ENCODE measurements around the gene SLC12A8.

Gene SLC12A8

GRCh38 chr3:125137358-125138033 is 75.1 kb downstream of the SLC12A8 start:
- DNase-seq (ENCODE audit: low read depth): no peak

DNA sequence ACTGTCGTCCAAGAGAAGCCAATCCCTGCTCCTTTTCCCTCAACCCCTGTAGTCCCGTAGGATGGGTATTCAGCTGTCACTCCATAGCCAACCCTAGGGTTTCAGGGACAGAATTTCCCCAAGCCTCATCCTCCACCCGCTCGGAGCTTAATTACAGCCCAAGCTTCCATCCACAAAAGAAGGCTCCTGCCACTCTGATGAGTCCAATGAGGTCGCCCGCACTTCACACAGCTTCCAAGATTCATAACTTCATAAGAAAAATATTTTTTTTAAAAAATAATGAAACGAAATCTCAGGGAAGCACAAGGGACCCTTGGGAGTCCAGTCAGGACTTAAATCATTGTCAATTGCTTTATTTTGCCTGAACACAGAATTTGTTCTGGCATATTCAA is 75.6 kb downstream of the SLC12A8 start:
- DNase-seq (ENCODE audit: low read depth): no peak

DNA sequence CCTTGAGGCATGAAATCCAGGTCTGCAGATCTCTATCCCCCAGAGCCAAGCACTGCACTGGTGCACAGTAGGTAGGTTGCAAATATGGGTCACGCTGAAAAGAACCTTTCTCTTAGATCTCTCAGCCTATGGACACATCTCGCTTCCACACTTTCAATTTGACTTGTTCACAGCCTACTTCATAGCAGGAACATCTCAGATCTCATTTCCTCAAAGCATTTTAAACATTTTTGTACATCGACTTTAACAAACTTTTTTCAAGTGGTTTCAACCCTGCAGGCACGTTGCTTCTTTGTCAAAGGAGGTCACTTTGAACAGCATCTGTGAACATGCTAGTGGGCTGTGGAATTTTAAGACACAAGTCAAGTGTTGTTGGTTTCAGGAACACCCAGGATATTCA is 76.0 kb downstream of the SLC12A8 start:
- no peak for DNase-seq (ENCODE audit: low read depth)

- DNase-seq (ENCODE audit: low read depth): no peak
These were observed 77.6 kb downstream of the SLC12A8 start for GRCh38 chr3:125134952-125135351.

- no peak for DNase-seq (ENCODE audit: low read depth)
These were observed 79.7 kb downstream of the SLC12A8 start for GRCh38 chr3:125132815-125133214.

GRCh38 chr3:125129512-125129997 is 83.0 kb downstream of the SLC12A8 start:
- no peak for DNase-seq (ENCODE audit: low read depth)

DNA sequence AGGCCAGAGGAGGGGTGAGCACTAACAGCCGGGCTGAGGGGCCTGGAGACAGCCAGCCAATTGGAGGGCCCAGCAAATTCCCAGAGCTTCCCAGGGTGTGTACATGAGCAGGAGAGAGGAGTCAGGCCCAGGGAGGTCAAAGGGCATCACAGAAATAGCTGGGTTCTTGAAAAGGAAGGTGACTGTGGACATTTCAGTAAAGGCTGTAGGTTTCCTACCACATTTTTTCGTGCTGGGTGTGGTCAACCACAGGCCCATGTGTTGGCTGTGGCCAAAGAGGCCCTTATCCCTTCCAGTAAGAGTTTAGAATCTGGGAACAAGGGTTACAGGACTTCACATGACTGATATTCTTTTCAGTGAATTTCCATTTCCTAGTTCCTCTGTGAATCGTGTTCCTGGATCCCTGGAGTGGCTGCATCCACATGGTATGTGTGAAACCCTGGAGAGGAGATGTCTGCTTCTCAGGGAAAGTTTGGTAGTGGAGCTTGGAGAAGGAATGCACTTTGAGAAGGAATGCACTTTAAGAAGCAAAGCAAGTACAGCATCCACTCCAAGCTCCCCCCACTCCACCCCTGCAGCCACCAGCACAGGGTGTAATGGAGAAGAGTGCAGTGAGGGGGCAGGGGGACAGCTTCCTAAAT is 83.6 kb downstream of the SLC12A8 start:
- DNase-seq (ENCODE audit: low read depth): no peak

DNA sequence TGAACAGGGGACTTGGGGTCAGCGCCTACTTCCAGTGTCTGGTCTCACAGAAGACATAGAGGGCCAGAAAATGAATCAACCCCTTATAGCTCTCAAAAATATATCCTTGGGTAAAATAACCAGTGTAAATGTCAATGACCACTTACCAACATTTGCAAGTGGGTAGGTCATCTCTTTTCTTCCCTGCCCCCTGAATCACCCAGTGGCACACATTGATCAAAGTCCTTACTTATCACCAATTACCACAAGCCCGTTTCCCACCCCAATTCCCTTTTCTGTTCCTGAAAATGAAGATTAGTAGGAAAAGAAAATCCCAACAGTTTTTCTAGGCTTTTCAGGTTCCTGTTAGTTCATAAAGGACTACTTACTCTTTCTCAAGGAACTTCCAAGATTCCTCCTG is 86.2 kb downstream of the SLC12A8 start:
- no peak for DNase-seq (ENCODE audit: low read depth)

- no peak for DNase-seq (ENCODE audit: low read depth)
These were observed 86.7 kb downstream of the SLC12A8 start for GRCh38 chr3:125125821-125126245.

GRCh38 chr3:125123451-125124305 is 88.9 kb downstream of the SLC12A8 start:
- no peak for DNase-seq (ENCODE audit: low read depth)

GRCh38 chr3:125121246-125122010 is 91.1 kb downstream of the SLC12A8 start:
- DNase-seq (ENCODE audit: low read depth): no peak

DNA sequence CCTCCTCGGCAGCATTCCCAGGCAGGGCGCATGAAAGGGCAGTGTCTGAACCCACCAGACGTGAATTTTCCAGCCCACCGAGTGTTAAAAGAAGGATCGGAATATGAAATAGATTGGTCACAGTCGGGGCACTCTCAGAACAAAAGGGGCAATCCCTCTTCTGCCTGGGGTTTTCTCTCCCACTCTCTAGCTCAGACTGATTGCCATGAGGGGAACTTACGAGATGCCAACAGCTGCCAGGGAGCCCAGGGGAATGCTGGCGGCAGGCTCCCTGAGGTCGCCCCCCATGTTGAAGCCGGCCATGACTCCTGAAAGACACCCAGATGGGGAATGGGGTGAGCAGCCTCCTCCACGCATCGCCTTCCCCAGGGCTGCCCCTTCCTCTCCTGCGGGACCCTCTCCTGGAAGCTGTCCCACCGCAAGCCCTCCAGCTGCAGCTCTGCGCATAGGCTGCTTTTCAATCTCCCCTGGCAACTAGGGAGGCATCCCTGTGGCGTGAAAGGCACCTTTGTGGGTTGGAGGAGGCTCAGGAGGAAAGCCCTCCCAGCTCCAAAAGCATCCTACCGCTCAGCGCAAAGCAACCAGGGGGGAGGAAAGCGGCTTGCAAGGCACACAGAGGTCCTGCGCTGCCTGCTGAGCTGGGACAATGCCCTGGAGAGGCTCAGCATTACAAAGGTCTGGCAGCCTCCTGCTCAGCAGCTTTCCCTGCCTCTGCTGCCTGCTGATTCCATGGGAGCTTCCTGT is 92.0 kb downstream of the SLC12A8 start:
- no peak for DNase-seq (ENCODE audit: low read depth)

DNA sequence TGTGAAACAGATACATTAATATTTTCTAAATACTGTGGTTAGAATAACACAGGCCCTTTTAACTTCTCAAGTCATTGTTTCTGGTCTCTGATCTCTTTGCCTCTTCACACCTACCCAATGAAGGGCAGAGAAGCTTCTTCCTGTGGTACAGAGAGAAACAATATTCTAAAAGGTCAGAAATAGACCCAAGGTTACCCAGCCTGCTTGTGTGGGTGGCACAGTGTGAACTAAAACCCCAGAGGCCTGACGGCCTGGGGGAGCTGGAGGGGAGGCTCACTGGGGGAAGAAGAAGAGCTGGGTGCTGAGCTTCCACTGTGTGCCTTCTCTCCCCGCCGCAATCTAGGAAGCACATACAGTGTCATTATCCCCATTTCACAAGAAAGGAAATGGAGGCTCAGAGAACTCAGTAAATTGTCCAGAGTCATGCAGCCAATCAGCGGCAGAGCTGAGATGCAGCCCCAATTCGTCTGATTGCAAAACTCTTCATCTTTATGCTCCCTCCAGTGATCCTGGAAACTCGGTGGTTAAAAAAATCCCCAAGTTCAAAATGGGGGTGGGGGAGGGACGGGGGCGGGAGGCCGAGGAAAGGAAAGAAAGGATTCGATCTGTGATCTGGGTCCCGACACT is 92.7 kb downstream of the SLC12A8 start:
- no peak for DNase-seq (ENCODE audit: low read depth)

- no peak for DNase-seq (ENCODE audit: low read depth)
These were observed 93.9 kb downstream of the SLC12A8 start for GRCh38 chr3:125118600-125118999.

GRCh38 chr3:125117631-125118191 is 94.8 kb downstream of the SLC12A8 start:
- no peak for DNase-seq (ENCODE audit: low read depth)

GRCh38 chr3:125116311-125117080 is 96.1 kb downstream of the SLC12A8 start:
- no peak for DNase-seq (ENCODE audit: low read depth)

GRCh38 chr3:125115640-125116039 is 96.9 kb downstream of the SLC12A8 start:
- no peak for DNase-seq (ENCODE audit: low read depth)

DNA sequence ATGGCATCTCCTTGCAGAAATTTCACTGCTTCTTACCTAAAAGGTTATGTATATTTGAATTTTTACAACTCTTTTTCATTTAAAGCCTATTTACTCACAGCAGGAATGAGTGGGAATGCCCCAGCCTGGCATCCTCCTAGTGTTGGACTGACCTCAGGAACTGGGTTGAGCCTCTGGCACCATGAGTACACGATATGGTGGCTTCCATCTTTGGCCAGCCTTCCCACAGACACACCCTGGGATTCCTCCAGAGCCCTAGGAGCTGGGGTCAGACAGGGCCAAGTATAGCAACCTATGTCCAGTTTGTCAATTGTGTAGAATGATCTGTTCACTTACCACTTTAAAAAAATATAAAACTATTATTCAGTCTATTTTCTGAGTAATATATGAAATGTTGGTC is 99.6 kb downstream of the SLC12A8 start:
- no peak for DNase-seq (ENCODE audit: low read depth)

DNA sequence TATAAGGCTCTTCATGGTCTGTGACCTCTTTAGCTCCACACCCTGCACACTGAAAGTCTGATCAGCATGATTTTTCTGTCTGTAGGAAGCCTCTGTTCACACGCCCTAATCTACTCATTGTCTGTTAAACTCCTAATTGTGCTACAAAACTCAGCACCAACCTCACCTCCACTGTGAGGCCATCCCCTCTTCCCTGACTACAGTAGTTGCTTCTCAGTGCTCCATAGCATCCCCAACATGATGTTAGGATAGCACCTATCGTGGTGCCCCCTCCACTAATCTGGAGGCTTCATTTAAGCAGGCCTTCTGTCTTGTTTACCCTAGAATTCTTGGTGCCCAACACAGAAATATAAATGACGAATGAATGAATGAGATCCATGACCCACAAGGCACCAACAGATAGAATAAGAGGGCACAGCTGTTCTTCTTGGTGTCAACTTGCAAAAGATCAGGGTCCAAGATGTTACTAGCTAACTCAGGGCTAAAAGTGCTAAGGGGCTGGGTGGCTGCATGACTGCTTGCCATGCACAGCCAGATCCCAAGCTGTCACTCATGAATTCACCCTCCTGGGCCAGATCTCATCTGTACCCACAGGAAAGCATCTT is 101.6 kb downstream of the SLC12A8 start:
- no peak for DNase-seq (ENCODE audit: low read depth)
